Effector CD8-positive, alpha-beta T cell (primary cell): Measurements from ENCODE around the gene CANX.

Source experiments
- DNase-seq: peaks from one replicate; lab custom pipeline; 2025; lab: John Stamatoyannopoulos, UW

The CANX gene

GRCh38 chr5:179749857-179750508, 51.2 kb downstream of the CANX start:
- no peak for DNase-seq

DNA sequence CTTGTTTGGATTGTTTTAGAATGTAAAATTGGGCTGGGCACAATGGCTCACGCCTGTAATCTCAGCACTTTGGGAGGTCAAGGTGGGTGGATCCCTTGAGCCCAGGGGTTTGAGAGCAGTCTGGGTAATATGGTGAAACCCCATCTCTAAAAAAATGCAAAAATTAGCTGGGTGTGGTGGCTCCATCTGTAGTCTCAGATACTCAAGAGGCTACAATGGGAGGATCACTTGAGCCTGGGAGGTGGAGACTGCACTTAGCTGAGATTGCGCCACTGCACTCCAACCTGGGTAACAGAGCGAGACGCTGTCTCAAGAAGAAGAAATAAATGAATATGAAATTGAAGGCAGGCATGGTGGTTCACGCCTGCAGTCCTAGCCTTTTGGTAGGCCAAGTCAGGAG, 55.2 kb downstream of the CANX start:
- no peak for DNase-seq

GRCh38 chr5:179755022-179755421, 56.3 kb downstream of the CANX start:
- DNase-seq: no peak

- DNase-seq: no peak
These were observed 60.2 kb downstream of the CANX start for GRCh38 chr5:179758955-179759354.

DNA sequence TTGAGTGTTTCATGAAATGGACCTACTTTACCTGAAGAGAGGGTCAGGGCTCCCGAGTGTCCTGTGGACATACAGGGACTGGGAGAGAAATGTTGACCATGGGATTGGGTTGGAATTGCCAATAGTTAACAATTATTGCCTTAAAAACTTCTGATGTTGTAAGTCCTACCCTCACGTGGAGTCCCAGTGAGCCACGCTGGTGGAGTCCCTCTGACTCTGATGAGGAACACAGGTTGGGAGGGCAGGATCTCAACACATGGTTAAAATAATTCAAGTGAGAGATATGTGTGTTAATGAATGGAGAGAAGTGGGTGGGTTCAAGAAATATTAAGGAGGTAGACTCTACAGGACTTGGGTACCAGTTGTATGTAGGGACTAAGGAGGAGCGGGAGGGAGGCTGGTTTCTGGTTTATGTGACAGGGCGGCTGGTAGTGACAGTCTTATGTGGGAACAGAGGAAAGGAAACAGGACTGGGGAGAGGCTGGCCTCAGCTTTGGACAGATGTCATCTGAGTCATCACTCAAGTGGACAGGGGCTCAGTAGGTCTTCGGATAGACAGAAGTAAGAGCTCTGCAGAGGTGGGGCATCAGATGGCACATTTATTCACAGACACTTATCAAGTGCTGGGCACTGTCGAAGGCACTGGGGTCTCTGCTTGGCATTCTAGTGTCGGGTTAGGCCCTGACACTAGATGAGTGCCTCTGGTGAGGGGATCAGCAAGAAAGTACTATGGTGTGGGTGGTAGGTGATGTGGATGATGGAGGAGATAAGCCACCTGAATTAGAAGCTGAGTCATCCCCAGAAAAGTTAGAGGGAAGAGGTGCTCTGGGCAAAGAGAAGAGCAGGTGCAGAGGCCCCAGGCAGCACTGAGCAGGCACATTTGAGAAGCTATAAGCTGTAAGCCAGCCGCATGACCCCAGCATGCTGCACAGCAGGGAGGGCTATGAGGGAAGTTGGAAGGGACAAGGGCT, 61.1 kb downstream of the CANX start:
- no peak for DNase-seq

DNA sequence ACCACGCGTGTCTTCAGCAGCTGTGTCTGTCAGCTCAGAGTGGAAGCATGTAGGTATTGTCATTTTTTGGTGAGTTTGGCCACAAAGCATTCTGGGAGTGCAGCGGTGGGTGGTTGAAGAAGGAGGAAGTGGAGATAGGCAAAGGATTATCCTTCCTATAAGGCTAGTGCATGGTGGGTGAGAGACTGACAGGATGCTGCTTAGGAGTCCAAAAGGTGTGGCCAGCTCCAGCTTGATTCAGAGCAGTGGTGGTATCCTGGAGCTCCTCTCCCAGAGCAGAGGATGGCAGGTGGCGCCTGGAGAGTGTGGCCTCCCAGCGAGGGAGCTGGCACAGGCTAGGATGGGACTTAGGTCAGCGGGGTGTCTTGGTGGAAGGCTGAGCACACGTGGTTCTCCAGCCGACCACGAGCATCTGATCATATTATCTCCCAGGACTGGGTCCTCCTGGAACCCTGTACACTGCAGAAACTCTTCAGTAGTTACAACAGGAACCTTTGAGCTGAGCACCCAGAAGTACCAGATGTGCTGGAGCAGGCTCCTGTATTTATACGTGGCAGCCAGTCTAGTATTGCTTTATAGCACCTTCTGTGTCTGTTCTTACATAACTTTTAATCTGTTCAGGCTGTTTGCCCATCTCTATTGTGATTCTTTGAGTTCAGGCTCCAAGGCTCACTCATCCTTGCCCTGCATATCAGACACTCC, 63.5 kb downstream of the CANX start:
- DNase-seq: no peak

- no peak for DNase-seq
These were observed 64.0 kb downstream of the CANX start for GRCh38 chr5:179762781-179763176.

DNA sequence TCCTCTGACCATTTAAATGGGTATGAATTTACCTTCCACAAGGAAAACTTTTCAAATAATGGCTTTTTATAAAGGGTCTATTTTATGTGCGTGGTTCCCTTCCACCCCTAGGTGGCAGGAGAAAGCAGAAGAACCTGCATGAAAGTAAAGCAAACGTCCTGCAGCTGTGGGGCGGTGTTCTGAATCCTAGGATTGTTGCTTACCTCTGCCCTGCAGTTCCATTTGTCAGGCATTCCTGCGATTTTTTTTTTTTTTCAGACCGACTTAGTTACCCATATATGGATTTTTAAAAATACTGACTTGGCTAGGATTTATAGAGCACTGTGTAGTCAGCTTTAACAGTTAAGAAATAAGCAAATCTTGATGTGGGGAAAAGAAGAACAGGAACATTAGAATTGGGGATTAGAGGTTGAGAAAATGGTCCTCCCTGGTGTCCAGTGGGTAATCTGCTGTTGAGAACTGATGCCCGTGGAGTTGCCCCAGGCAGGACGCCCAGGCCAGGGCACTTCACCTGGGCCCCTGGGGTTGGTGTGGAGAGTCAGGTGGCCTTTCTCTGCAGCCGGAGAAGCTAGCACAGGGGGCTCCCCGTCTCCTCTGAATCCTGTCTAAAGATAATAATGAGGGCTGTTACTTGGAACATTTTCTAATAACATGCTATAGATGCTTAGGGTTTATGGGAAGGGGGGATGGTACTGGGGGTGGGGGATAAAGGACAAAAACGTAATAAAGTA, 64.6 kb downstream of the CANX start:
- peak; percentile 30 for DNase-seq

DNA sequence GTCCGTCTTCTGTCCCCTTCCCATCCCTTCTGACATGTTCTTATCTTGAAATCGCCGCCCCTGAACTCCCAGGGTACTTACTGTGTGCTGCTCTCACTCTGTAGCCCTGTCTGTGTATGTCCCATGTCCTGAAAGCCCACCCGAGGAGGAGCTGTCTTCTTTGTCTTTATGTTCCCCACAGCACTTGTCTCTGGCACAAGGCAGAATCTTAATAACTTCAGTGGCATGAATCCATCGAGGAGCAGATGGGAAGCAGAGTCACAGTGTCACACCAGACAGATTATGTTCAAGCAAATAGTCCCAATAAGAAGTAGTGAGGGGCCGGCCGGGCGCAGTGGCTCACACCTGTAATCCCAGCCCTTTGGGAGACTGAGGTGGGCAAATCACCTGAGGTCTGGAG, 65.3 kb downstream of the CANX start:
- no peak for DNase-seq

DNA sequence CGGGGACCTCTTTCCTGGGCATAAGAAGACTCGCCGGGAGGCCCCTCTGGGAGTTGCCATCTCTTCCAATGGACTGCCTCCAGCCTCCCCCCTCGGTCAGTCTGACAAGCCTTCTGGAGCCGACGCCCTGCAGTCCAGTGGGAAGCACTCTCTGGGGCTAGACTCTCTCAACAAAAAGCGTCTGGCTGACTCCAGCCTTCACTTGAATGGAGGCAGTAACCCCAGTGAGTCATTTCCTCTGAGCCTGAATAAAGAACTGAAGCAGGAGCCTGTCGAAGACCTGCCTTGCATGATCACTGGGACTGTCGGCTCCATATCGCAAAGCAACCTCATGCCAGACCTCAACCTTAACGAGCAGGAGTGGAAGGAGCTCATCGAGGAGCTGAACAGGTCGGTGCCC, 66.6 kb downstream of the CANX start:
- no peak for DNase-seq

GRCh38 chr5:179766021-179766725, 67.4 kb downstream of the CANX start:
- DNase-seq: no peak

- no peak for DNase-seq
These were observed 68.1 kb downstream of the CANX start for GRCh38 chr5:179766726-179767455.

DNA sequence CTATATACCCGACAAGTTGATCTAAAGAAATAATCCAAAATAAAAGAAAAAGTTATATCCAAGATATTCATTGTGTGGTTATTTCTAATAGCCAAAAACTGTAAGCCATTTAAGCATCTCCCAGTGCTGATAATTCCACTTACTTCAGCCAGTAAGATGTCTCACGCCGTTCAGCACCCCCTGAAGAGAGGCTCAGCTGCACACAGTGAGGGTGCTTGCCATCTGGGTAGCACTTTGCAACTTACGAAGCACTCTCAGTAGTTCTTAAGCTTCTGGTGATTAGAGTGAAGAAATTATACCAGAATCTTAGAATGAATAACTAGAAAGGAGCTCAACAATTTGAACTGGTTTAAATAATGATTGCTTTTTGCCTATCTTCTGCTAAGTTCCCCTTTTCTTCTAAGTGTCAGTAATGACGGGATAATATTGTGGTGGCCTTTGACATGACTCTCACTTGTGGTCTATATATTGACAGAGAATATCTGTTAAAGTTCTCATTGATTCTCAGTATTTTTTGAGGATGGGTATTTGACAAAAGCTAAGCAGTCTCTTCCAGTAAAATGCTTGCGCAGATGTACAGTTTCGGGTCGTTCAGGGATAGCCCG, 68.8 kb downstream of the CANX start:
- DNase-seq: no peak

DNA sequence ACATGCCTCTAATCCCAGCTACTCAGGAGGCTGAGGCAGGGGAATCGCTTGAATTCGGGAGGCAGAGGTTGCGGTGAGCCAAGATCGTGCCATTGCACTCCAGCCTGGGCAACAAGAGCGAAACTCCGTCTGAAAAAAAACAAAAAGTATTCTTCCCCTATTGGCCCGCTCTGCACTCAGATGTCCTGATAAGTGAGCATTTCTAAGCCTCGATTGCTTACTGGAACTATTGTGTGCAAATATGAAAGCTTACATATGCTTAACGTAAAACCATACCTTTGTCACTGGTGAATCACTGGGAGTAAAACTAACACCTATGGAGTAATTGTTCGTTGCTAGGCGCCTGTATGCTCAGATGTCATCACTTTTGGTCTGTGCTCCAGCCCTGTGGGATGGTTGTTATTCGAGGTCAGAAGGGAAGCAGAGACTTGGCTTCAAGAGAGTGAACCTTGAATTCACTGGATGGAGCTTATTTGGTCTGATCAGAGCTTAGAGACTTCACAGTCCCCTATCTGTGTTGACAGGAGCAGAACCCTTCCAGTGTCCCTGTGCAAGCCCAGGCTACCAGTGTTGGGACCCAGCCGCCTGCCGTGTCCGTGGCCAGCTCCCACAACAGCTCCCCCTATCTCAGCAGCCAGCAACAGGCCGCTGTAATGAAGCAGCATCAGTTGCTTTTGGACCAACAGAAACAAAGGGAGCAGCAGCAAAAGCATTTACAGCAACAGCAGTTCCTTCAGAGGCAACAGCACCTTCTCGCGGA, 69.7 kb downstream of the CANX start:
- DNase-seq: no peak

- no peak for DNase-seq
These were observed 70.5 kb downstream of the CANX start for GRCh38 chr5:179769271-179769670.

- DNase-seq: no peak
These were observed 71.0 kb downstream of the CANX start for GRCh38 chr5:179769796-179770195.

DNA sequence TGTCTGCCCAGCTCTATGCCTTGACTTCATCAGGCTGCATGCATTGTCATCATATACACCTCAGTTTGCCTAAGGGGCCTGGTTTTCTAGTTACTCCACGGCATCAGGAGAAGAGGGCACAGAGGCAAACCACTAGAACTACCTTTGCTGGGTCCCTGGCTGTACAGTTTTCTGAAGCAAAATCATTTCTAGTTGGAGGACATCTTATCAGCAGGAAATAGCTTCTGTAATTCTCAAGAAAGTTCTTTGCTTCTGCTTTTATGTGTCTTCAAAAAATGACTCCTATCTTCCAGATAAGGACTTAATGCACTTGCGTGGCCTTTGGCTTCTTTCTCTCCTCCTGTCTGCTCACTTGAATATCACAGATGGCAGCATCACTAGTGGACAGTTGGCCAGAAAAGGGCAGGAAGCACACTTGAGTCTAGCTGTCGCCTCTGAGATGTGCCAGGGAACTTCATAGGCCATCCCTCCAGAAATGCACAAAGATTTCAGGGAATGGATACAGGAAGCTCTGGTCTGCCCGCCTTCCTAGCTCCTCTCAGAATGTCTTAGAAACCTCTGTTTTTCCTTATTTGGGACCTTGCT, 72.6 kb downstream of the CANX start:
- DNase-seq: no peak

DNA sequence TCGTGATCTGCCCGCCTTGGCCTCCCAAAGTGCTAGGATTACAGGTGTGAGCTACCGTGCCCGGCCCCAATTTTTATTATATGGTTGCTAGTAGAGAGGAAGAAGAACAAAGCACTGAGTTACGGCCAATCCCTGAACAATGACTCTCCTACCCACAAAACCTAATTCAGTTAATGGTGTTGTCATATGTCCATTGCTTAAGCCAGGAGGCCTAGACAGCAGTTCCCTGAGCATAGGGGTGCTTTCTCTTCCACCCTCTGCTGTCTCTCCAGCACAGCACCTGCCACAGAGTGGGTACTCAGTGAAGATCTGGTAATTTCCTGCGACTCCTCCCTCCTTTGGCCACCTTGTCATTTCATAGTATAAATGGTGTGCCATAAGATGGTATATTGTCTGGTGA, 73.6 kb downstream of the CANX start:
- no peak for DNase-seq

- DNase-seq: no peak
These were observed 74.9 kb downstream of the CANX start for GRCh38 chr5:179773686-179774040.
